ENCODE measurements around the gene RNU1-2. TPM values are rescaled to one million over a fixed set of nuclear protein-coding genes. Genes with fewer than 3 reads are reported as not detected.
A peak's percentile ranks its signal among the peaks of the same experiment; 100 is the strongest.
"Not testable (repeated sequence)": the region's sequence is repeated elsewhere in the genome, so short reads cannot be mapped to it uniquely, and the experiment has no call there.

Gene RNU1-2
- total and polyA plus RNA-seq, 2 experiments from 2014 or later: under 0.01 TPM; not detected in 1

DNA sequence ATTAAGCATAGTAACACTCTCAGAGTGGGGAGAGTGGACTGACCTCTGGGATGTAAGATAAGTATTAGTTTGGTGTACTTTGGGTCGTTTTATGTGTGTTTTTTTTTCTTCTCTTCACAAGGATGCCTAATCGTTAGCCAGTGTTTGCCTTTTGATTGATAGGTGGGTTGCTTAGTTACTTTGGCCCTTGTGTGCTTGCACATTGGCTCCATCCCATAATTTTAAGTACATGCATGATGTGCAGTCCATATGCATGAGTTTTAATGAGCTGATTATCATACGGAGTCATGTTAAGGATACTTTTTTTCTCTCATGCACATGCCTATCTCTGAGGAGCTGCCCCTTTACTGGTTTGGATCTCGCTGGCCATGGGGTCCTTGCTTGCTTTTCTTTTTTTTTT, 4.7 kb upstream of the RNU1-2 start:
- not testable (repeated sequence) for H3K27ac ChIP-seq; H3K79me2 ChIP-seq; H3K9me3 ChIP-seq (ENCODE audit: low read depth); DNase-seq (ENCODE audit: low spot score); H3K27me3 ChIP-seq; H3K4me2 ChIP-seq; H3K4me3 ChIP-seq; H3K9me2 ChIP-seq (replicated peaks; ENCODE audit: insufficient read depth); H4K20me1 ChIP-seq (ENCODE audit: insufficient read depth, poor library complexity, severe bottlenecking); H3K4me1 ChIP-seq (ENCODE audit: insufficient read depth); H3K36me3 ChIP-seq (replicated peaks; ENCODE audit: insufficient read depth, low read depth); H2AFZ ChIP-seq
- WGBS (ENCODE audit: low lambda C conversion rate, missing lambda C conversion rate): 43% methylated on average over 4 of the region's 4 CpGs

GRCh38 chr1:16892978-16893525, 2.7 kb upstream of the RNU1-2 start:
- not testable (repeated sequence) for H2AFZ ChIP-seq; H3K79me2 ChIP-seq; H3K4me2 ChIP-seq; H3K27ac ChIP-seq; H3K27me3 ChIP-seq; H3K4me1 ChIP-seq (ENCODE audit: insufficient read depth); H3K36me3 ChIP-seq (replicated peaks; ENCODE audit: insufficient read depth, low read depth); H4K20me1 ChIP-seq (ENCODE audit: insufficient read depth, poor library complexity, severe bottlenecking); H3K4me3 ChIP-seq; DNase-seq (ENCODE audit: low spot score); H3K9me3 ChIP-seq (ENCODE audit: low read depth); H3K9me2 ChIP-seq (replicated peaks; ENCODE audit: insufficient read depth)
- 79% methylated on average over 6 of the region's 6 CpGs for whole genome bisulfite sequencing (ENCODE audit: low lambda C conversion rate, missing lambda C conversion rate)

- H3K27me3 ChIP-seq; H3K4me3 ChIP-seq; H4K20me1 ChIP-seq (ENCODE audit: insufficient read depth, poor library complexity, severe bottlenecking); H3K36me3 ChIP-seq (replicated peaks; ENCODE audit: insufficient read depth, low read depth); H2AFZ ChIP-seq; H3K27ac ChIP-seq; H3K79me2 ChIP-seq; DNase-seq (ENCODE audit: low spot score); H3K4me2 ChIP-seq; H3K9me2 ChIP-seq (replicated peaks; ENCODE audit: insufficient read depth); H3K4me1 ChIP-seq (ENCODE audit: insufficient read depth); H3K9me3 ChIP-seq (ENCODE audit: low read depth): not testable (repeated sequence)
- 90% methylated on average over 4 of the region's 4 CpGs for WGBS (ENCODE audit: low lambda C conversion rate, missing lambda C conversion rate)
These were observed 2.0 kb upstream of the RNU1-2 start for GRCh38 chr1:16893796-16894195.

DNA sequence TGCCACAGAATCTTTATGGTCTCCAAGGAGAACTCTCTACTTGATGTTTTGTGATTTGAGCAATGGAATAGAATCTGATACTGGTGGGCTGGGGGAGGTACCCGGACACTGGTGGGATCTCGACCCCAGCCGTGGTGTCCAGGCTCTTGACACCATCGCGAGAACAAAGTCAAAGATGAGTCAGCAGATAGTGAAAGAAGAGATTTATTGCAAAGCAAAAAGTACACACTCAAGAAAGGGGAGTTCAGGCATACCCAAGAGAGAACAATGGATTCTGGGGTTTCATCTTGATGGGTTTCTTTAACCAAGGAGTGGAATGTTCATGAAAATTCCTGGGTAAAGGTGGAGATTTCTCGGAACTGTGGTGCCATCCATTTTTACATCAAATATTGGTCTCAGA, 1.4 kb upstream of the RNU1-2 start:
- not testable (repeated sequence) for H3K36me3 ChIP-seq (replicated peaks; ENCODE audit: insufficient read depth, low read depth); H3K27me3 ChIP-seq; H2AFZ ChIP-seq; H4K20me1 ChIP-seq (ENCODE audit: insufficient read depth, poor library complexity, severe bottlenecking); H3K9me3 ChIP-seq (ENCODE audit: low read depth); H3K4me1 ChIP-seq (ENCODE audit: insufficient read depth); H3K4me2 ChIP-seq; H3K4me3 ChIP-seq; H3K9me2 ChIP-seq (replicated peaks; ENCODE audit: insufficient read depth); DNase-seq (ENCODE audit: low spot score); H3K27ac ChIP-seq; H3K79me2 ChIP-seq
- 80% methylated on average over 6 of the region's 6 CpGs for WGBS (ENCODE audit: low lambda C conversion rate, missing lambda C conversion rate)

DNA sequence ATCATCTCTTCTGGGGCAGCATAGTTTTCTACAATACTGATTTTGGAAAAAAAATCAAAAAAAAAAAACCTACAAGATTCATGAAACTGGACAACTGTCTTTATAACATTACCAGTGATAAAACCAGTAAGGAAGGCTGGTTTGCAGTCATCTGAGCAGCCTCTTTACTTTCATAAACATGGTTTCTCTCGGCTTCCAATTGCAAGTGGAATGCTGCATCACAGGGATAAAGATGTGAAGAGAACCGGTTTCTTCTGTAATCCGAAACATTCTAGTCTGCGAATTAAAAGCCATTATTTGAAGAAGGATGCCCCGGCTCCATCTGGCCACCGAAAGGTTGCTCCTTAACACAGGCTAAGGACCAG, 565 bp upstream of the RNU1-2 start:
- peak overlapping the region; percentile 72 for H3K4me2 ChIP-seq
- not testable (repeated sequence) for H3K9me3 ChIP-seq (ENCODE audit: low read depth); H3K4me1 ChIP-seq (ENCODE audit: insufficient read depth); H4K20me1 ChIP-seq (ENCODE audit: insufficient read depth, poor library complexity, severe bottlenecking); H3K9me2 ChIP-seq (replicated peaks; ENCODE audit: insufficient read depth); DNase-seq (ENCODE audit: low spot score); H3K36me3 ChIP-seq (replicated peaks; ENCODE audit: insufficient read depth, low read depth); H2AFZ ChIP-seq; H3K79me2 ChIP-seq; H3K27me3 ChIP-seq
- WGBS (ENCODE audit: low lambda C conversion rate, missing lambda C conversion rate): 20% methylated on average over 4 of the region's 6 CpGs
- H3K27ac ChIP-seq: peak overlapping the region; percentile 93
- H3K4me3 ChIP-seq: peak overlapping the region; percentile 27

GRCh38 chr1:16896316-16897055, 706 bp downstream of the RNU1-2 start:
- DNase-seq (ENCODE audit: low spot score): peak; percentile 69
- 18% methylated on average over 23 of the region's 24 CpGs for WGBS (ENCODE audit: low lambda C conversion rate, missing lambda C conversion rate)
- not testable (repeated sequence) for H3K4me3 ChIP-seq

DNA sequence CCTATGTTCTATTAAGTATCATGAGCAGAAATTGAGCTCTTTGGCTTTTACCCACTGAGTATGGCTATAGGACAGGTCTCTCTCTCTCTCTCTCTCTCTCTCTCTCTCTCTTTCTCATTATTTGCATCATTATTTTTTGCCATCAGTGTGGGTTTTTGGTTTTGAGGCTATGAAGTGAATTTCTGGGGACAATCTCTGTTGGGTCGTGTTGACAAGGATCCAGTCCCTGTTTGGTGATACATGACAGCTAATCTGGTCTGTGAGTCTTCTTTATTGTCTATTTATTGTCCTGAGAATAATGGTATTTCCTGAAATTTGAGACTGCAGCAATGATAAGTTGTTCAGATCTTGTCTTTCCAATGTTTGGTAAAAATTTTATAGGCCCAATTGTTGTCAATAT, 1.9 kb downstream of the RNU1-2 start:
- not testable (repeated sequence) for H3K4me1 ChIP-seq (ENCODE audit: insufficient read depth); DNase-seq (ENCODE audit: low spot score); H3K27ac ChIP-seq; H3K27me3 ChIP-seq; H3K36me3 ChIP-seq (replicated peaks; ENCODE audit: insufficient read depth, low read depth); H3K4me3 ChIP-seq; H4K20me1 ChIP-seq (ENCODE audit: insufficient read depth, poor library complexity, severe bottlenecking); H3K79me2 ChIP-seq; H3K9me2 ChIP-seq (replicated peaks; ENCODE audit: insufficient read depth); H3K9me3 ChIP-seq (ENCODE audit: low read depth); H2AFZ ChIP-seq; H3K4me2 ChIP-seq
- WGBS (ENCODE audit: low lambda C conversion rate, missing lambda C conversion rate): 78% methylated on average over 1 of the region's 1 CpG

More at GRCh38 chr1:16896316-16897055, 706 bp downstream of the RNU1-2 start:
- not testable (repeated sequence) for H3K9me3 ChIP-seq (ENCODE audit: low read depth); H3K36me3 ChIP-seq (replicated peaks; ENCODE audit: insufficient read depth, low read depth); H3K79me2 ChIP-seq; H3K9me2 ChIP-seq (replicated peaks; ENCODE audit: insufficient read depth); H4K20me1 ChIP-seq (ENCODE audit: insufficient read depth, poor library complexity, severe bottlenecking); H3K27me3 ChIP-seq; H3K4me1 ChIP-seq (ENCODE audit: insufficient read depth)
- Histone ChIP-seq H3K4me2 (peak overlapping the region; percentile 77), H3K27ac (peak overlapping the region; percentile 92), H2AFZ (peak overlapping the region; percentile 40)

GRCh38 chr1:16898298-16898697, 2.5 kb downstream of the RNU1-2 start:
- H3K4me3 ChIP-seq; H3K9me3 ChIP-seq (ENCODE audit: low read depth); H3K4me2 ChIP-seq; H3K4me1 ChIP-seq (ENCODE audit: insufficient read depth); H4K20me1 ChIP-seq (ENCODE audit: insufficient read depth, poor library complexity, severe bottlenecking); H3K27ac ChIP-seq; H3K79me2 ChIP-seq; H3K36me3 ChIP-seq (replicated peaks; ENCODE audit: insufficient read depth, low read depth); DNase-seq (ENCODE audit: low spot score); H2AFZ ChIP-seq; H3K27me3 ChIP-seq; H3K9me2 ChIP-seq (replicated peaks; ENCODE audit: insufficient read depth): not testable (repeated sequence)

DNA sequence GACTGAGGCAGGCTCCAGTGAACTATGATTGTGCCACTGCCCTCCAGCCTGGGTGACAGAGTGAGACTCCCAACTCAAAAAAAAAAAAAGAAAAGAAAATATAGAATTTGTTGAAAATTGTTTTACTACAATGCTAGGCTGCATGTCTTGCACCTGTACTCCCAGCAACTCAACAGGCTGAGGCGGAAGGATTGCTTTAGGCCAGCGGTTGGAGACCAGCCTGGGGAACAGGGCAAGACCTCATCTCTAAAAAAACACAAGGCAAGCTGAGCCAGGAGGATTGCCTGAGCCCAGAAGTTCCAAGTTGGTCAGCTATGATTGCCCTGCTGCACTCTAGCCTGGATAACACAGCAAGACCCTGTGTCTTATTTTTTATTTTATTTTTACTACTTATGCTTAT, 3.2 kb downstream of the RNU1-2 start:
- H3K79me2 ChIP-seq; H3K27me3 ChIP-seq; H3K4me3 ChIP-seq; H3K27ac ChIP-seq; H3K9me3 ChIP-seq (ENCODE audit: low read depth); DNase-seq (ENCODE audit: low spot score); H3K9me2 ChIP-seq (replicated peaks; ENCODE audit: insufficient read depth); H4K20me1 ChIP-seq (ENCODE audit: insufficient read depth, poor library complexity, severe bottlenecking); H3K4me1 ChIP-seq (ENCODE audit: insufficient read depth); H3K4me2 ChIP-seq; H3K36me3 ChIP-seq (replicated peaks; ENCODE audit: insufficient read depth, low read depth); H2AFZ ChIP-seq: not testable (repeated sequence)
- WGBS (ENCODE audit: low lambda C conversion rate, missing lambda C conversion rate): 90% methylated on average over 2 of the region's 2 CpGs

Data from hepatocyte (in vitro differentiated cells).